Measurements from ENCODE around the gene MED12L.

Gene MED12L

DNA sequence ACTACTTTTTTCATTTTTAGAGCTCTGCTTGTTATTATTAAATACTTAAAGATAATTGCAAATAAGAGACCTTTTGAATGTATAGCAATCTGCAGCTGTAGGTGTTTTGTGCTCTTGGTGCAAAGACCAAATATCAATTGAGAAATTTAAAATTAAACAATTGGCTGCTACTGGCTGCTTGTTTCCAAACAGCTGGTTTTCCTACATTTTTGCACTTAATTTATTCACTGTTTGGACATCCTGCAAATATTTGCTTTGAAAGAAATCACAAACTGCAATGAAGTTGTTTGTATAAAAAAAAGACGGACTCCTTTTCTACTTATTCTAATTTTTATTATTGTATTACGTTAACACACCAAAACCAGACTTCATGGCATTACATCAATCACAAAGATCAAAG, 35.6 kb downstream of the MED12L start:
- H3K9me3 ChIP-seq (ENCODE audit: control insufficient read depth, insufficient read depth, low read length), result no peaks in the 10 kb centered on the region
- no peaks in the 10 kb centered on the region for H3K36me3 ChIP-seq (ENCODE audit: control insufficient read depth, insufficient read depth, low read length)
- H3K9ac ChIP-seq (ENCODE audit: low read depth, low read length), result no peak overlapping the region
- no peaks in the 10 kb centered on the region for H3K4me1 ChIP-seq (ENCODE audit: control insufficient read depth, insufficient read depth, low read length)
- H3K4me3 ChIP-seq (ENCODE audit: low read depth, low read length), result no peak overlapping the region
- no peaks in the 10 kb centered on the region for H3K27me3 ChIP-seq (ENCODE audit: control insufficient read depth, insufficient read depth, low read length)

DNA sequence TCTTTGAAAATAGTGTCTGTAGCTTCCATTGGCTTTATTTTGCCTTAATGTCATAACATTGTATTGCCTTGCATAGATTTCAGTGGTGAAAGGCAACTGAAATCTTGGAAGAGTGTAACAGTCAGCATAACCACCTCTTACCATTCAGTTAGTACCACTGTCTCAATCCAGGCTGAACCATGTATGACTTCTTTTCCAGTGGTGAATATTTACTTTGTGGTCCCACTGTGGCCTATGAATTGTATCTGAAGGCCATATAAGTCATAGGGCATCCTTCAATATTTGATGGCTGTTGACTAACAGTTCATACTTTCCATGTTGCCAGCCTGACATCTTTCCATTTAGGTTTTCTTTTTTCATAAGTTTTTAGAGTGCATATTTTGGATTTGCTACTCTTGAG, 38.4 kb downstream of the MED12L start:
- H3K4me3 ChIP-seq (ENCODE audit: low read depth, low read length), result no peak overlapping the region
- no peaks in the 10 kb centered on the region for H3K9me3 ChIP-seq (ENCODE audit: control insufficient read depth, insufficient read depth, low read length)
- H3K27me3 ChIP-seq (ENCODE audit: control insufficient read depth, insufficient read depth, low read length), result no peaks in the 10 kb centered on the region
- H3K36me3 ChIP-seq (ENCODE audit: control insufficient read depth, insufficient read depth, low read length), result no peaks in the 10 kb centered on the region
- H3K9ac ChIP-seq (ENCODE audit: low read depth, low read length), result no peak overlapping the region
- no peaks in the 10 kb centered on the region for H3K4me1 ChIP-seq (ENCODE audit: control insufficient read depth, insufficient read depth, low read length)

DNA sequence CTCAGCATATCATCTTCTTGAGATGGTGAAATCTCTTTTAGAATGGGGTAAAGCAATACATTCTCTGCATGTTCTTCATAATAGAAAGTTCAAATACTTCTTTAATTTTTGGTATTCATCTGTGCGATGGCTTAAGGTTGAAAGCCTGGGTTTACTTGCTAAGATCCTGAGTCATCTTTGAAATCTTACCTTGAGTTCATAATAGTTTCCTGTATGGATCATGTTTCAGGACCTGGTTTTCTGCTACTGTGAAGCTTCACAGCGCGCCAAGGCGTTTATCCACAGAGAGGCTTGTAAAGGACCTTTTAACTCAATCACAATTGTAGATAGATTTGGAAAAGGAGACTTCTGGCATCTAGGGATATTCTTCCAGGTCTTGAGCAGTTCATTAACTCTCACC, 39.0 kb downstream of the MED12L start:
- Histone ChIP-seq H3K27me3 (ENCODE audit: control insufficient read depth, insufficient read depth, low read length) (no peaks in the 10 kb centered on the region), H3K4me3 (ENCODE audit: low read depth, low read length) (no peak overlapping the region), H3K9me3 (ENCODE audit: control insufficient read depth, insufficient read depth, low read length) (no peaks in the 10 kb centered on the region), H3K9ac (ENCODE audit: low read depth, low read length) (no peak overlapping the region), H3K4me1 (ENCODE audit: control insufficient read depth, insufficient read depth, low read length) (no peaks in the 10 kb centered on the region), H3K36me3 (ENCODE audit: control insufficient read depth, insufficient read depth, low read length) (no peaks in the 10 kb centered on the region)

- H3K4me1 ChIP-seq (ENCODE audit: control insufficient read depth, insufficient read depth, low read length), result no peaks in the 10 kb centered on the region
- no peaks in the 10 kb centered on the region for H3K36me3 ChIP-seq (ENCODE audit: control insufficient read depth, insufficient read depth, low read length)
- no peak overlapping the region for H3K4me3 ChIP-seq (ENCODE audit: low read depth, low read length)
- no peak overlapping the region for H3K9ac ChIP-seq (ENCODE audit: low read depth, low read length)
- H3K9me3 ChIP-seq (ENCODE audit: control insufficient read depth, insufficient read depth, low read length), result no peaks in the 10 kb centered on the region
- H3K27me3 ChIP-seq (ENCODE audit: control insufficient read depth, insufficient read depth, low read length), result no peaks in the 10 kb centered on the region
Measured at GRCh38 chr3:151130428-151130827, 45.0 kb downstream of the MED12L start.

DNA sequence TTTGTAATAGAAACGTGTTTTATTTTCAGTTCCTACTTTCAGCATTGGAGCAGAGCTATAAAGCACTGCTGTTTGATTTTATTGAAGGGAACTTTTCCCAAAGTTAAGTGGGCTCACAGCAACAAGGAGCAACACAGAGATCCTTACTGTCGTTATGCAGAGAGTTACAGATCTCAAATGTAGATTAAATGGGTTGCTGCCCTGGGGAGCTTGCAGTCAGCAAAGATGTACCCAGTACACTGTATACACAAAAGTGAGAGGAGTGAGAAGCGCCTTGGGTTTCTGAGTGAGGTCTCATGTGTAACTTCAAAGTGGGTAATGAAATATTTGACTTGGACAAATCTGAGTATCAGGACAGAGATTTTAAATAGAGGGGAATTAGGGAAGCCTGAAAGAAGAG, 47.7 kb downstream of the MED12L start:
- no peaks in the 10 kb centered on the region for H3K36me3 ChIP-seq (ENCODE audit: control insufficient read depth, insufficient read depth, low read length)
- H3K27me3 ChIP-seq (ENCODE audit: control insufficient read depth, insufficient read depth, low read length), result no peaks in the 10 kb centered on the region

GRCh38 chr3:151133917-151134450, 48.5 kb downstream of the MED12L start:
- no peaks in the 10 kb centered on the region for H3K36me3 ChIP-seq (ENCODE audit: control insufficient read depth, insufficient read depth, low read length)
- no peaks in the 10 kb centered on the region for H3K4me1 ChIP-seq (ENCODE audit: control insufficient read depth, insufficient read depth, low read length)
- no peak overlapping the region for H3K4me3 ChIP-seq (ENCODE audit: low read depth, low read length)
- no peak overlapping the region for H3K9ac ChIP-seq (ENCODE audit: low read depth, low read length)
- H3K9me3 ChIP-seq (ENCODE audit: control insufficient read depth, insufficient read depth, low read length), result no peaks in the 10 kb centered on the region
- no peaks in the 10 kb centered on the region for H3K27me3 ChIP-seq (ENCODE audit: control insufficient read depth, insufficient read depth, low read length)

More for the DNA sequence above, 47.7 kb downstream of the MED12L start:
- H3K4me1 ChIP-seq (ENCODE audit: control insufficient read depth, insufficient read depth, low read length), result no peaks in the 10 kb centered on the region
- H3K4me3 ChIP-seq (ENCODE audit: low read depth, low read length), result no peak overlapping the region
- H3K9ac ChIP-seq (ENCODE audit: low read depth, low read length), result no peak overlapping the region
- no peaks in the 10 kb centered on the region for H3K9me3 ChIP-seq (ENCODE audit: control insufficient read depth, insufficient read depth, low read length)

DNA sequence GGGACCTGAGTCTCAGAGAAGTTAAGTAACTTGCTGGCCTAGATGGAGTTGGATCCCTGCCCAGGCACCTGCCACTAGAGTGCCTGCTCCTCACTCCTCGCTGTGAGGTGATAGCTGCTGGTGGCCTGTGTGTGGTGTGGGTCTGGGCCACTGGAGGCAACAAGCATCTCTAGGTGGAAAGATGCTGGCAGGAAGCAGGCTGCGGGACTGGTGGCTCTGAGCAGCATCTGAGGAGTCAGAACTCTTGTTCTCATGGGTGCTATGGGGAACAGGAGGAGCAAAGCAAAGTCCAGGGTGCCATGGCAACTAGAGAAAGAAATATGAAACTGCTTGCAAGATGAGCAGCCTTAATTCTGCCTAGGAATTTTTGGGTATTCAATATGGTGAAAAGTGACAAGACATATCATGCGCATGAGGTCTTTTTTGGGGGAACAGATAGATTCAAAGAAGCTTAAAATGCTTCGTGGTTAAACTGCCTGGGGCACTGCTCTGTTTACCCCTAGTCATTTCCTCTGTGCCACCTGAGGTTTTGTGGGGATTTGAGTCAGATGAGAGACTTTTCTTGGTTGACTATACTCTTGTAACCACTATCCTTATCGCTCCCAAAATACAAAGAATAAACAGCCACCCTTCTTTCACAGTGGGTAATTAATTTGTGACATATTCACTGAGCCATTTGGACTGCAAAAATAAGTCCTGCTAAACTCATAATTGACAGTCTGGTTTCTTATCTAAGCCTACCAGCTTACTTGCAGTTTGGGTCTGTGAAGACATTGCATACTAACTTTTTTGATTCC, 50.3 kb downstream of the MED12L start:
- Histone ChIP-seq H3K9ac (ENCODE audit: low read depth, low read length) (no peak overlapping the region), H3K4me1 (ENCODE audit: control insufficient read depth, insufficient read depth, low read length) (no peaks in the 10 kb centered on the region), H3K27me3 (ENCODE audit: control insufficient read depth, insufficient read depth, low read length) (no peaks in the 10 kb centered on the region), H3K4me3 (ENCODE audit: low read depth, low read length) (no peak overlapping the region), H3K9me3 (ENCODE audit: control insufficient read depth, insufficient read depth, low read length) (no peaks in the 10 kb centered on the region), H3K36me3 (ENCODE audit: control insufficient read depth, insufficient read depth, low read length) (no peaks in the 10 kb centered on the region)

DNA sequence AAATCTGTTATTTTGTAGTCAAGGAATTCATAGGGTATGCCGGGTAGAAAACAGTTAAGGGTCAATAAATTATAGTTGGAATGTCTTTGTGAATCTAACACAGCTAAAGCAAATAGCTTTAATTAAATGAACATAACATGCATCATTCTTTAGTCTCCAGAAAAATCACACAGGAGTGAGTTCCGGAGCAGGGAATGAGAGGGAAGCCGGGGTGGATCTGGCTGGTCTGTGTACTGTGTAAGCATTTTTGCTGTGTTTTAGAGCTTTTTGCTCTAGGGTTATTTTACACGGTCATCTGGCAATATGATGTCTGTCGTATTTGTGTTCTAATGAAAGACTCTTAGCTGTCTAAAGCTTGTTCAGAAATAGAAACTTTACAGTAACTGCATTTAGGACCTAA, 57.5 kb downstream of the MED12L start:
- no peaks in the 10 kb centered on the region for H3K9me3 ChIP-seq (ENCODE audit: control insufficient read depth, insufficient read depth, low read length)
- no peaks in the 10 kb centered on the region for H3K27me3 ChIP-seq (ENCODE audit: control insufficient read depth, insufficient read depth, low read length)
- H3K4me1 ChIP-seq (ENCODE audit: control insufficient read depth, insufficient read depth, low read length), result peaks cover 11% of the 10 kb centered on the region
- no peak overlapping the region for H3K4me3 ChIP-seq (ENCODE audit: low read depth, low read length)
- no peak overlapping the region for H3K9ac ChIP-seq (ENCODE audit: low read depth, low read length)
- H3K36me3 ChIP-seq (ENCODE audit: control insufficient read depth, insufficient read depth, low read length), result no peaks in the 10 kb centered on the region

DNA sequence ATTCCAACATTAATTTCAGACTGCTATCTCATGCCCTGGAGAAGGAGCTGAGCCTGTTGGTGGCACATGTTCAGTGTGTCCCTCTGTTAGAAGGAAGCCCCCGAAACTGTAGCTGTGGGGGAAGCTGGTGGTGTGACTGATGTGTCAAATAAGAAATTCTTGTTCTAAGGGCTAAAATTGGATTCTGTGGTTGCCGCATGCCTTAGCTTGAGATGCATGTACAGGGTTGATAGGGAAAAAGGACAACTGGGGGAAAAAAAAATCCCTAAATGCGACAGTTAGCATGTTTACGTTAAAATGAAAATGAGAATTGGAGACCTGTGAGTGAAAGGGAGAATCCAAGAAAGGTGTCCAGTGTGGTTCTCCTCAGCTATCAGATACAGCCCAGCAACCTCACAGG, 58.6 kb downstream of the MED12L start:
- H3K36me3 ChIP-seq (ENCODE audit: control insufficient read depth, insufficient read depth, low read length), result no peaks in the 10 kb centered on the region
- H3K9ac ChIP-seq (ENCODE audit: low read depth, low read length), result no peak overlapping the region
- no peak overlapping the region for H3K4me3 ChIP-seq (ENCODE audit: low read depth, low read length)
- no peaks in the 10 kb centered on the region for H3K9me3 ChIP-seq (ENCODE audit: control insufficient read depth, insufficient read depth, low read length)
- no peaks in the 10 kb centered on the region for H3K27me3 ChIP-seq (ENCODE audit: control insufficient read depth, insufficient read depth, low read length)
- H3K4me1 ChIP-seq (ENCODE audit: control insufficient read depth, insufficient read depth, low read length), result peaks cover 11% of the 10 kb centered on the region

DNA sequence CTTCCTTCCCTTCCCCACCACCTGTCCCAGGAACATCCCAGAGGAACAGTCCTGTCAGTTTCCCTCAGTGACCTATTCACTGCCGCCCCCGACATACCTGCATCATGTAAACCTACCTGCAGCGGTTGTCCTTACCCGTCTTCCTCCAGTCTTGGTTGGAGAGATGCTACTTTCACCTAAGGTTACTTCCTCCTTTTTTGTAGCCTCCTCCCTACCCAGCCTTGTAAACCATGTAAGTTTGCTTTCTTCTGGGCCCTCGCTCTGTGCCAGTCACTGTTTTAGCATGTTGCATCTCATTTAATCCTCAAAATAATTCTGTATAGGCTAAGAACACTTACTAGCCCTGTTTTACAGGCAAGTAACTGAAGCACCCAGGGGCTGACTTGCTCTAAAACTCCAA, 59.3 kb downstream of the MED12L start:
- no peaks in the 10 kb centered on the region for H3K36me3 ChIP-seq (ENCODE audit: control insufficient read depth, insufficient read depth, low read length)
- no peaks in the 10 kb centered on the region for H3K9me3 ChIP-seq (ENCODE audit: control insufficient read depth, insufficient read depth, low read length)
- H3K4me1 ChIP-seq (ENCODE audit: control insufficient read depth, insufficient read depth, low read length), result peaks cover 11% of the 10 kb centered on the region
- no peaks in the 10 kb centered on the region for H3K27me3 ChIP-seq (ENCODE audit: control insufficient read depth, insufficient read depth, low read length)
- no peak overlapping the region for H3K9ac ChIP-seq (ENCODE audit: low read depth, low read length)
- no peak overlapping the region for H3K4me3 ChIP-seq (ENCODE audit: low read depth, low read length)

GRCh38 chr3:151145713-151146070, 60.2 kb downstream of the MED12L start:
- peaks cover 11% of the 10 kb centered on the region for H3K4me1 ChIP-seq (ENCODE audit: control insufficient read depth, insufficient read depth, low read length)
- no peak overlapping the region for H3K9ac ChIP-seq (ENCODE audit: low read depth, low read length)
- H3K27me3 ChIP-seq (ENCODE audit: control insufficient read depth, insufficient read depth, low read length), result no peaks in the 10 kb centered on the region
- no peak overlapping the region for H3K4me3 ChIP-seq (ENCODE audit: low read depth, low read length)
- no peaks in the 10 kb centered on the region for H3K36me3 ChIP-seq (ENCODE audit: control insufficient read depth, insufficient read depth, low read length)
- H3K9me3 ChIP-seq (ENCODE audit: control insufficient read depth, insufficient read depth, low read length), result no peaks in the 10 kb centered on the region

GRCh38 chr3:151146071-151146730, 60.7 kb downstream of the MED12L start:
- Histone ChIP-seq H3K36me3 (ENCODE audit: control insufficient read depth, insufficient read depth, low read length) (no peaks in the 10 kb centered on the region), H3K9me3 (ENCODE audit: control insufficient read depth, insufficient read depth, low read length) (no peaks in the 10 kb centered on the region), H3K27me3 (ENCODE audit: control insufficient read depth, insufficient read depth, low read length) (no peaks in the 10 kb centered on the region), H3K4me3 (ENCODE audit: low read depth, low read length) (no peak overlapping the region), H3K4me1 (ENCODE audit: control insufficient read depth, insufficient read depth, low read length) (peaks cover 11% of the 10 kb centered on the region), H3K9ac (ENCODE audit: low read depth, low read length) (no peak overlapping the region)
